B cell (primary cell): Measurements from ENCODE around the gene HUS1. TPM values are rescaled to one million over a fixed set of nuclear protein-coding genes. Genes with fewer than 3 reads are reported as not detected.

Source experiments
- ATAC-seq: fragments of 200-7000 bp; cut with Tn5 transposase; one replicate; pipeline ENCODE4 v1.10.0; 2021; ENCODE audit warnings: low read depth, mild to moderate bottlenecking, moderate number of reproducible peaks, moderate library complexity
- CTCF ChIA-PET: fragments of 350-600 bp; sonication (Branson Sonifier 250); formaldehyde crosslinking; loops from one replicate; lab custom pipeline; 2021; ENCODE audit warnings: antibody characterized with exemption, inconsistent platforms; lab: Charles Lee
- POLR2A ChIA-PET: fragments of 350-600 bp; sonication (Branson Sonifier 250); formaldehyde crosslinking; loops from one replicate; lab custom pipeline; 2021; ENCODE audit warnings: antibody characterized with exemption; lab: Charles Lee
- DNase-seq: peaks from one replicate; pipeline ENCODE4 v3.0.0; 2013
- H2AFZ ChIP-seq: 2 replicates; pipeline ENCODE4 v1.6.1; 2012; ENCODE audit warnings: mild to moderate bottlenecking, low read depth, low read length; ENCODE audit not compliant: insufficient read depth, poor library complexity, severe bottlenecking
- H3K27ac ChIP-seq, 2 donors: 1 replicate in 1 of 2; 2 replicates in 1 of 2; pipeline ENCODE4 v1.5.1; 2012 to 2013; ENCODE audit warnings: low read length in 2 of 2, mild to moderate bottlenecking in 2 of 2, moderate library complexity in 1 of 2
- H3K27me3 ChIP-seq, 4 experiments: fragments of 200-600 bp in 1 of 4; sonication (generic) in 1 of 4; replicated peaks in 1 of 4; 1 replicate in 2 of 4; 2 replicates in 2 of 4; pipeline versions ENCODE4 v1.6.1 to v1.7.0; 2013 to 2016; ENCODE audit warnings: low read length in 3 of 4, mild to moderate bottlenecking in 2 of 4, mixed read lengths in 1 of 4, moderate library complexity in 1 of 4; ENCODE audit not compliant: insufficient read depth in 4 of 4, control insufficient read depth in 3 of 4; ENCODE audit errors: control extremely low read depth in 1 of 4
- H3K36me3 ChIP-seq, 2 experiments: replicated peaks in 1 of 2; 1 replicate in 1 of 2; 2 replicates in 1 of 2; pipeline versions ENCODE4 v1.6.1 to v1.7.1; 2013; ENCODE audit warnings: low read length in 1 of 2; ENCODE audit not compliant: insufficient read depth in 2 of 2, control insufficient read depth in 1 of 2; ENCODE audit errors: control extremely low read depth in 1 of 2, extremely low read depth in 1 of 2
- H3K4me1 ChIP-seq, 2 donors: fragments of 200-600 bp in 1 of 2; sonication (generic) in 1 of 2; 1 replicate in 1 of 2; 2 replicates in 1 of 2; pipeline versions ENCODE4 v1.5.1 to v1.6.1; 2013 to 2017; ENCODE audit warnings: low read length in 2 of 2; ENCODE audit not compliant: control insufficient read depth in 2 of 2, insufficient read depth in 2 of 2
- H3K4me2 ChIP-seq: replicated peaks from 2 replicates; pipeline ENCODE3; 2012; ENCODE audit warnings: mild to moderate bottlenecking, low read depth, low read length; ENCODE audit not compliant: poor library complexity, severe bottlenecking
- H3K4me3 ChIP-seq, 5 experiments: fragments of 200-600 bp in 1 of 5; sonication (generic) in 1 of 5; 1 replicate in 3 of 5; 2 replicates in 2 of 5; pipeline versions ENCODE4 v1.5.1 to v1.7.0; 2011 to 2016; ENCODE audit warnings: low read length in 4 of 5, mild to moderate bottlenecking in 4 of 5, low read depth in 2 of 5, control low read depth in 1 of 5, moderate library complexity in 1 of 5; ENCODE audit not compliant: insufficient read depth in 1 of 5; ENCODE audit errors: control extremely low read depth in 1 of 5, extremely low read depth in 1 of 5
- H3K79me2 ChIP-seq: fragments of 200-600 bp; sonication (generic); one replicate; pipeline ENCODE4 v1.6.0; 2016; ENCODE audit warnings: low read length; ENCODE audit not compliant: control insufficient read depth, insufficient read depth
- H3K9ac ChIP-seq: fragments of 200-600 bp; sonication (generic); 2 replicates; pipeline ENCODE4 v1.6.1; 2017; ENCODE audit warnings: mild to moderate bottlenecking, low read length, moderate library complexity
- H3K9me3 ChIP-seq, 3 donors: one replicate each; pipeline versions ENCODE4 v1.6.1 to v1.7.1; 2013; ENCODE audit warnings: low read length in 2 of 3; ENCODE audit not compliant: control insufficient read depth in 2 of 3, insufficient read depth in 1 of 3; ENCODE audit errors: control extremely low read depth in 1 of 3
- H4K20me1 ChIP-seq: 2 replicates; pipeline ENCODE4 v1.6.0; 2012; ENCODE audit warnings: mild to moderate bottlenecking, low read length; ENCODE audit not compliant: insufficient read depth, control insufficient read depth, poor library complexity, severe bottlenecking
- H3K27ac Mint-ChIP-seq: one replicate; pipeline ENCODE4 v1.8.0; 2021; ENCODE audit warnings: mixed read lengths
- H3K27me3 Mint-ChIP-seq: one replicate; pipeline ENCODE4 v1.8.0; 2021; ENCODE audit warnings: mixed read lengths
- H3K4me1 Mint-ChIP-seq: one replicate; pipeline ENCODE4 v1.8.0; 2021; ENCODE audit warnings: mixed read lengths
- H3K4me3 Mint-ChIP-seq: one replicate; pipeline ENCODE4 v1.8.0; 2021; ENCODE audit warnings: mixed read lengths
- H3K9me3 Mint-ChIP-seq: one replicate; pipeline ENCODE4 v1.8.0; 2022; ENCODE audit warnings: mixed read lengths; ENCODE audit not compliant: insufficient read depth
- CTCF ChIP-seq: fragments of 200-600 bp; IDR thresholded peaks from one replicate; pipeline ENCODE4 v1.8.0; 2022; ENCODE audit warnings: antibody characterized with exemption, mild to moderate bottlenecking
- EZH2 ChIP-seq: IDR thresholded peaks from 2 replicates; pipeline ENCODE4 v1.6.1; 2012; ENCODE audit warnings: borderline replicate concordance, low read depth, mild to moderate bottlenecking, moderate library complexity, low read length; ENCODE audit not compliant: insufficient read depth, poor library complexity, severe bottlenecking
- WGBS: methylation state at CpG from one replicate; pipeline ENCODE4 v1.1.5; 2013; ENCODE audit warnings: missing lambda C conversion rate; ENCODE audit not compliant: insufficient coverage; 5-methylcytosine and 5-hydroxymethylcytosine counted together
- intact Hi-C: fragments of 100-400 bp; cut with micrococcal nuclease; formaldehyde crosslinking; loops from one replicate; pipeline ENCODE4 v1.10.0; 2022
- polyA plus RNA-seq: library from polyadenylated mRNA; depleted of rRNA; stranded (reverse); fragments of >200 nt; gene quantifications from 2 replicates; pipeline ENCODE4 v1.2.3, GENCODE V29; 2012
- total RNA-seq, 2 donors: library from RNA; stranded (reverse); fragments of 120-200 nt in 1 of 2; gene quantifications; 1 replicate in 1 of 2; 2 replicates in 1 of 2; pipeline versions ENCODE4 v1.2.3 to v1.2.4, GENCODE V29; 2013 to 2022

Gene HUS1
- total and polyA plus RNA-seq, 2 donors (not counting 1 experiment from before 2014, with no cell fraction given), result 37.7 to 61.6 TPM

DNA sequence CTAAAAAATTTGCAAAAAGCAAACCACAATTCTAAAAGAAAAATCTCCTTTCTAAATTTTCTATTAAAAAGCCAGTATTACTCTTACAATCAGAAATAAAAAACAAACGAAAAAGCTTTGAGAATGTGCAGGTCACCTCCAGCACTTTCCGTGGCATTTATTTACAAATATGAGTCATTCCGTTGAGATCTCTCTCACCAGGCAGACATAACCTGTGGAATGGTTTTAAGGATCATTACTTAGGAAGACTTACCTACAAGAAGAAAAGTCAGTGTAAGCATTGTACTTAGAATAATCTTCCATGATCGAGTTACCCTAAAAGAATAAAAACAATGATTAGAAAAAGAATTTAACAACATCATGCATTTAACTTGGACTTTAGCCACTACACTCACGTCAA is 46.2 kb upstream of the HUS1 start:
- no peak overlapping the region for H3K4me3 Mint-ChIP-seq
- Histone ChIP-seq H4K20me1 (no peaks in the 10 kb centered on the region), H3K27me3 (peaks cover 0 to 17% (median 9%) of the 10 kb centered on the region in 4 experiments), H3K27ac (no peak overlapping the region), H3K36me3 (no peaks in the 10 kb centered on the region), H3K9me3 (peaks cover 3 to 8% (median 7%) of the 10 kb centered on the region in 3 donors), H3K9ac (no peak overlapping the region), H3K4me3 (no peak overlapping the region), H2AFZ (no peak overlapping the region), H3K79me2 (no peaks in the 10 kb centered on the region), H3K4me1 (no peaks in the 10 kb centered on the region), H3K4me2 (no peak overlapping the region)
- ATAC-seq (no peak), DNase-seq (no peak)
- peaks cover 6% of the 10 kb centered on the region for H3K9me3 Mint-ChIP-seq
- ChIA-PET POLR2A (no interaction called here), CTCF (no interaction called here)
- TF ChIP-seq CTCF (no peak), EZH2 (no peak)
- intact Hi-C loops, result no loop called here
- no peak overlapping the region for H3K27ac Mint-ChIP-seq
- H3K4me1 Mint-ChIP-seq, result no peaks in the 10 kb centered on the region
- WGBS, result no CpG with 5 or more reads among the region's 5 CpGs
- H3K27me3 Mint-ChIP-seq, result peaks cover 47% of the 10 kb centered on the region

GRCh38 chr7:48017674-48018073 is 38.3 kb upstream of the HUS1 start:
- H3K4me1 Mint-ChIP-seq, result no peaks in the 10 kb centered on the region
- DNase-seq (no peak), ATAC-seq (no peak)
- H3K4me3 Mint-ChIP-seq, result no peak overlapping the region
- H3K27me3 ChIP-seq, result peaks cover 0 to 17% (median 7%) of the 10 kb centered on the region in 4 experiments
- TF ChIP-seq EZH2 (no peak), CTCF (no peak)
- peaks cover 49% of the 10 kb centered on the region for H3K27me3 Mint-ChIP-seq
- H2AFZ ChIP-seq, result no peak overlapping the region
- no peak overlapping the region for H3K9ac ChIP-seq
- H3K4me2 ChIP-seq, result no peak overlapping the region
- H3K9me3 ChIP-seq, result peaks cover 0 to 3% (median 0%) of the 10 kb centered on the region in 3 donors
- no peaks in the 10 kb centered on the region for H3K4me1 ChIP-seq
- no peaks in the 10 kb centered on the region for H3K36me3 ChIP-seq
- H3K4me3 ChIP-seq, result no peak overlapping the region
- POLR2A ChIA-PET, result no interaction called here
- H4K20me1 ChIP-seq, result no peaks in the 10 kb centered on the region
- H3K9me3 Mint-ChIP-seq, result no peaks in the 10 kb centered on the region
- H3K79me2 ChIP-seq, result no peaks in the 10 kb centered on the region
- intact Hi-C loops, result no loop called here
- CTCF ChIA-PET, result no interaction called here
- H3K27ac Mint-ChIP-seq, result no peak overlapping the region
- 100% methylated on average over 4 of the region's 4 CpGs for WGBS
- no peak overlapping the region for H3K27ac ChIP-seq
